Colonic mucosa (tissue), 4 donors: ENCODE measurements around the gene TTC7B. TPM values are rescaled to one million over a fixed set of nuclear protein-coding genes. Genes with fewer than 3 reads are reported as not detected.

Experiments
- DNase-seq: peaks from one replicate; pipeline ENCODE4 v3.0.0-alpha.2; 2020
- H3K27ac ChIP-seq: fragments of 200-600 bp; one replicate; pipeline ENCODE4 v1.8.0; 2021
- H3K27me3 ChIP-seq: fragments of 200-600 bp; one replicate; pipeline ENCODE4 v1.8.0; 2021
- H3K36me3 ChIP-seq: fragments of 200-600 bp; one replicate; pipeline ENCODE4 v1.8.0; 2021
- H3K4me1 ChIP-seq: fragments of 200-600 bp; one replicate; pipeline ENCODE4 v1.8.0; 2021; ENCODE audit warnings: mild to moderate bottlenecking
- H3K4me3 ChIP-seq: fragments of 200-600 bp; one replicate; pipeline ENCODE4 v1.8.0; 2021
- H3K9ac ChIP-seq, 2 donors: one replicate each; pipeline ENCODE4 v1.7.0; 2013; ENCODE audit warnings: control low read depth in 2 of 2, low read depth in 2 of 2, low read length in 2 of 2
- H3K9me3 ChIP-seq: fragments of 200-600 bp; one replicate; pipeline ENCODE4 v1.8.0; 2021
- intact Hi-C: fragments of 100-400 bp; cut with DNase I; formaldehyde crosslinking; loops from one replicate; pipeline ENCODE4 v1.14.1; 2022
- total RNA-seq, 2 donors: library from RNA; stranded (reverse); fragmentation: NEBNext Ultra II Directional in 1 of 2; extraction: Animal tissue kit (Norgen Biotek cat#: 25700) in 1 of 2; gene quantifications; one replicate each; pipeline ENCODE4 v1.2.1, GENCODE V29; 2021
- TF ChIP-seq, protein P1 (sequence below): fragments of 200-600 bp; IDR thresholded peaks from one replicate; pipeline ENCODE4 v1.8.0; 2022; ENCODE audit warnings: antibody characterized with exemption, mild to moderate bottlenecking
- donor health status: healthy.
- donor health status: DM: no; HTN: no; CAD: no.
- donor health status: DM: no; HTN: no; CAD: no.

TTC7B gene
- total RNA-seq, 2 donors from 2014 or later, result 3.3 to 11.8 TPM

DNA sequence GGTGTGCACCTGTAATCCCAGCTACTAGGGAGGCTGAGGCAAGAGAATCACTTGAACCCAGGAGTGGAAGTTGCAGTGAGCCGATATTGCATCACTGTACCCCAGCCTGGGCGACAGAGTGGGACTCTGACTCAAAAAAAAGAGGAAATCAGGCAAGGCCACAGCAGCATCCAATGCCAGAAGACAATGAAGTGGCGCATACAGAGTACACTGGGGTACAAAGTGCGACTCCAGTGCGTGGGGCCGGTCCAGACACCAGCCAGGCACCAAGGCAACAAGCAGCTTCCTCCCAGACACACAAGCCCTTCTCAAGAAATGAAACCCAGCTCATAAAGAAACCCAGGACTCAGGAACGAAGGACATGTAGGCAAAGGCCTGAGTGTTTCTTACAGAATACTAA lies 28.2 kb downstream of the TTC7B start:
- no peak overlapping the region for H3K27ac ChIP-seq
- H3K9me3 ChIP-seq, result no peaks in the 10 kb centered on the region
- no peaks in the 10 kb centered on the region for H3K27me3 ChIP-seq
- H3K36me3 ChIP-seq, result no peaks in the 10 kb centered on the region
- no peak overlapping the region for H3K9ac ChIP-seq
- H3K4me3 ChIP-seq, result no peak overlapping the region
- no peak for DNase-seq
- no peaks in the 10 kb centered on the region for H3K4me1 ChIP-seq
- TF ChIP-seq, protein P1, sequence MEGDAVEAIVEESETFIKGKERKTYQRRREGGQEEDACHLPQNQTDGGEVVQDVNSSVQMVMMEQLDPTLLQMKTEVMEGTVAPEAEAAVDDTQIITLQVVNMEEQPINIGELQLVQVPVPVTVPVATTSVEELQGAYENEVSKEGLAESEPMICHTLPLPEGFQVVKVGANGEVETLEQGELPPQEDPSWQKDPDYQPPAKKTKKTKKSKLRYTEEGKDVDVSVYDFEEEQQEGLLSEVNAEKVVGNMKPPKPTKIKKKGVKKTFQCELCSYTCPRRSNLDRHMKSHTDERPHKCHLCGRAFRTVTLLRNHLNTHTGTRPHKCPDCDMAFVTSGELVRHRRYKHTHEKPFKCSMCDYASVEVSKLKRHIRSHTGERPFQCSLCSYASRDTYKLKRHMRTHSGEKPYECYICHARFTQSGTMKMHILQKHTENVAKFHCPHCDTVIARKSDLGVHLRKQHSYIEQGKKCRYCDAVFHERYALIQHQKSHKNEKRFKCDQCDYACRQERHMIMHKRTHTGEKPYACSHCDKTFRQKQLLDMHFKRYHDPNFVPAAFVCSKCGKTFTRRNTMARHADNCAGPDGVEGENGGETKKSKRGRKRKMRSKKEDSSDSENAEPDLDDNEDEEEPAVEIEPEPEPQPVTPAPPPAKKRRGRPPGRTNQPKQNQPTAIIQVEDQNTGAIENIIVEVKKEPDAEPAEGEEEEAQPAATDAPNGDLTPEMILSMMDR, result no peak
- intact Hi-C loops, result no loop called here

DNA sequence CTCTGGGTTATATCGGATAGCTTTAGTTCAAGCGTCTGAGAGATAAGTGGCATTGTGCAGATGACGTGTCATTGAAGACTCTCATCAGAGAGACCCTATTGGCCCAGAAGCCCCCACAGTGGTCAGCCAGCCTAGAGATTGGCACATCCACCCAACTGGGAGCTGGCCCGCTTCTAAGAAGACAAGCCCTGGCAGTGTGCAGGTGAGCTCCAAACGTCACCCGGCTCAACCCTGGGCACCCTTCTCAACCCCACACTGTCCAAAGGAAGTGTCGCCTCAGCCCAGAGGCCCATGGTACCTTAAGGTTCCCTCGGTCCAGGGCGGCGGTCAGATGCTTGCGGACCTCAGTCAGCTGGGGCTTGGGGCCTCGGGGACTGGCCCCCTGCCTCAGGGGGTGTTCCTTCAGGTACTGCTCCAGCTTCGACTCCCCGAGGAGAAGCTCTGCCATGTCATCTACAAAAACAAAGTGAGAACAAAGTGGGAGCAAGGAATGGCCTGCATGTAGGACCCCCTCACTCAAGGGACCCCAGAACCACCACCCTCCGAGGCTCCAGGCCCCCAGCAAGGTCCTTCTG lies 30.3 kb downstream of the TTC7B start:
- Histone ChIP-seq H3K4me1 (no peaks in the 10 kb centered on the region), H3K4me3 (no peak overlapping the region), H3K27me3 (no peaks in the 10 kb centered on the region), H3K27ac (no peak overlapping the region), H3K9me3 (no peaks in the 10 kb centered on the region), H3K9ac (no peak overlapping the region), H3K36me3 (no peaks in the 10 kb centered on the region)
- intact Hi-C loops, result no loop called here
- TF ChIP-seq, protein P1, result no peak
- DNase-seq, result no peak

DNA sequence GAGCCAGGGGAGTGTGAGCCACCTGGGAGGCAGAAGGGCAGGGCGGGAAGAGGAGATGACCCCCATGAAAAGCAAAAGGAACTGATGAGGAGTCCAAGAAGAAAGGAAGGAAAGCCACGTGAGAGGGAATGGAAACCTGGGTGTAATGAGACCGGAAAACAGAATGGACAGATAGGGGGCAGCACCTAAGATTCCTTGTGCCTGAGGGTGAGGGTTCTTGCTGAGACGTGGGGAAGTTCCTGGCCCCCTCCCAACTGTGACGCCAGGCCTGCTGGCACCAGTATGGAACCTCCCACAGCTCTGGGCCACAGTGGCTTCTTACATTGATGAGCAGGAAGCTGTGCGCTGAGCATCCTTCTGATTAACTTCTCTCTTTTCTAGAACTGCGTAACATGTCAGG lies 30.8 kb downstream of the TTC7B start:
- H3K27ac ChIP-seq, result no peak overlapping the region
- intact Hi-C loops, result no loop called here
- TF ChIP-seq, protein P1, result no peak
- no peaks in the 10 kb centered on the region for H3K9me3 ChIP-seq
- no peak overlapping the region for H3K9ac ChIP-seq
- no peak overlapping the region for H3K4me3 ChIP-seq
- no peaks in the 10 kb centered on the region for H3K4me1 ChIP-seq
- DNase-seq, result peak; percentile 38
- no peaks in the 10 kb centered on the region for H3K36me3 ChIP-seq
- no peaks in the 10 kb centered on the region for H3K27me3 ChIP-seq

DNA sequence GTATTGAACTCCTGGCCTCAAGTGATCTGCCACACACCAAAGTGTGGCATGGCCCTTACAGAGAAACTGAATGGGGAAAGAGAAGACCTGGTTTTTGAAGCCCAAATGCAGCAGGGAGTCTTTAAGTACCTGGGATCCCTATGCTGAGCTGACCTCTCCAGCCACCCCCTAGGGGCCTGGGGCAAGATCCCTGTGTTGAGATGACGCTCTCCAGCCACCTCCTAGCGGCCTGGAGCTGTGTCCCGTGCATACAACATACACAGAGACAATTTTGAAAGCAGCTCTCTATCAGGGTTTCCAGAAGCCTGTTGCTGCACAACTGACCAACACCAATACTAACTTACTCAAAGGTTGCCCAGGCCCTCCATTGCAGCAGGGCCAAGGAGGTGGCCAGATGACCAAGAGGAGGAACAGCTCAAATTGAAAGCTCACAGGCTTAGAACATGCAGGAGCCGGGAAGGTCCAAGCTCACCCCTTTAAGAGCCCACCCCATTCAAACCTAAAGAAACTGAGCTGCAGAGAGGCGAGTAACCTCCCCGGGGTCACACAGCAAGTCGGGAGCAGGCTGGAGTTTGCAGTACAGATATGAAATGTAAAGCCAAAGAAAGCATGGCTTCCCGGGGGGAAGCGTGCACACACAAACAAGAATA lies 31.5 kb downstream of the TTC7B start:
- intact Hi-C loops, result no loop called here
- Histone ChIP-seq H3K9ac (no peak overlapping the region), H3K27ac (no peak overlapping the region), H3K36me3 (no peaks in the 10 kb centered on the region), H3K27me3 (no peaks in the 10 kb centered on the region), H3K9me3 (no peaks in the 10 kb centered on the region), H3K4me3 (no peak overlapping the region), H3K4me1 (no peaks in the 10 kb centered on the region)
- DNase-seq, result no peak
- TF ChIP-seq, protein P1, result no peak

DNA sequence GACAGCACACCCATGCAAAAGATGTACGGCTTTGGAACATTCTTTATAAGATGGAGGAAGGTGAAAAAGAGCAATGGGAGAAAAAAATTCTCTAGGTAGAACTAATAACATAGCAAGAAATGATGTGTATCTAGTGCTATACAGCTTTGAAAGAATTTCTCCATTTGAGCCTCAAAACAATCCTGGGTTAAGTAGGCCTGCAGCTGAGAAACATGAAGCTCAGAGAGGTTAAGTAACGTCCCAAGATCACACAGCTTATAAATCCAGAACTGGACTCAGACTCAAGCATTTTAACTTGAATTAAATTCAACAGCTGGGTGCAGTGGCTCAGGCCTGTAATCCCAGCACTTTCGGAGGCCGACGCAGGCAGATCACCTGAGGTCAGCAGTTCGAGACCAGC lies 32.9 kb downstream of the TTC7B start:
- Histone ChIP-seq H3K4me1 (no peaks in the 10 kb centered on the region), H3K36me3 (no peaks in the 10 kb centered on the region), H3K9me3 (no peaks in the 10 kb centered on the region), H3K4me3 (no peak overlapping the region), H3K27me3 (no peaks in the 10 kb centered on the region), H3K27ac (no peak overlapping the region), H3K9ac (no peak overlapping the region)
- intact Hi-C loops, result no loop called here
- TF ChIP-seq, protein P1, result no peak
- DNase-seq, result no peak
